OCI-LY1 (cell line): ENCODE results near the gene MACROD2.

Experiments
- CTCF ChIP-seq: fragments of 200-600 bp; sonication (generic), shearing (Covaris generic); IDR thresholded peaks from 2 replicates; pipeline ENCODE4 v1.5.1; 2017; ENCODE audit warnings: mild to moderate bottlenecking, antibody characterized with exemption, low read length, moderate library complexity, mixed read lengths
- EZH2 ChIP-seq: fragments of 200-600 bp; sonication (generic), shearing (Covaris generic); IDR thresholded peaks from 2 replicates; pipeline ENCODE4 v1.8.0; 2017; ENCODE audit warnings: borderline replicate concordance, mixed run types, mild to moderate bottlenecking, antibody characterized with exemption, low read length, moderate library complexity, mixed read lengths

DNA sequence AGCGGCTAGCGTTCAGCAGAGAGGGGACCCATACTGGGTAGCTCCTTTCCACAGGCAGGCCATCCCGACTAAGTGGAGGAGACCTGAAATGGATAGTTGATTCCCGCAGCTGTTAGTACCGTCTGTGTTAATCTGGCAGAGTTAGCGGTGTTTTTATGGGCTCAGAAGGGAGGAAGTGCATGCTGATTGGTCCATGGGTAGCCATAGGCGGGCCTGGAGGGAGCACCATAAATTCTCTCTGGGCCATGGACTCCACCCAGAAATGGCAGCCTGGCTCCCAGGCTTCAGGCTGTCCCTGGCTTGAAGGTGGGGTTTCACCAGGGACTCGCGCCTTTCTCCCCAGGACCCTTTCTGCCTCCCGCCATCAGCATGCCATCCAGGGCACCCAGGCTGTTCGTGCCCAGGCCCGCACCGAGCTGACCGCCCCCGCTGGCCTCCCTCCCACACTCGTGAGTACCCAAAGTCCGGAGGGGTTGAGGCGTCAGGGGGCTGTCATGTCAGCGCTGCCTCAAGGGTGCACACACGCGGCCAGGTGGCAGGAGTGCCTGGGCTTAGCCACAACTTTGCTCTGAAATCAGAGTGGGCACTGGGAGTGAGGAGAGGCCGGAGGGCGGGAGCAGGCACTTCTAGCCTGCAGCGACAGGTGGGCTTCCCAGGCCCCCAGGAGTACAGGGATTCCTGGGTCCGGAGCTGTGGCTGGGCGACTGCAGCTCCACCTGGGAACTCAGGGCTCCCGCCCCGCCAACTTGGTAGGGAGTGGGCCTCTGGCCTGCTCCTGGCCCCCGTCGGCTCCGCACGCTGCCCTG lies 1036.4 kb downstream of the MACROD2 start:
- TF ChIP-seq CTCF (no peak), EZH2 (no peak)
